HG02970 (cell line): ENCODE results near the gene KAT14.
A peak's percentile ranks its signal among the peaks of the same experiment; 100 is the strongest.
"Not testable (repeated sequence)": the region's sequence is repeated elsewhere in the genome, so short reads cannot be mapped to it uniquely, and the experiment has no call there.

ENCODE experiments used
- ATAC-seq: cut with Tn5 transposase; IDR thresholded peaks from one replicate; pipeline ENCODE4 v1.9.1; 2021; ENCODE audit warnings: mild to moderate bottlenecking, moderate library complexity, moderate number of reproducible peaks; ENCODE audit not compliant: unreplicated experiment, low FRiP score

Gene KAT14, protein sequence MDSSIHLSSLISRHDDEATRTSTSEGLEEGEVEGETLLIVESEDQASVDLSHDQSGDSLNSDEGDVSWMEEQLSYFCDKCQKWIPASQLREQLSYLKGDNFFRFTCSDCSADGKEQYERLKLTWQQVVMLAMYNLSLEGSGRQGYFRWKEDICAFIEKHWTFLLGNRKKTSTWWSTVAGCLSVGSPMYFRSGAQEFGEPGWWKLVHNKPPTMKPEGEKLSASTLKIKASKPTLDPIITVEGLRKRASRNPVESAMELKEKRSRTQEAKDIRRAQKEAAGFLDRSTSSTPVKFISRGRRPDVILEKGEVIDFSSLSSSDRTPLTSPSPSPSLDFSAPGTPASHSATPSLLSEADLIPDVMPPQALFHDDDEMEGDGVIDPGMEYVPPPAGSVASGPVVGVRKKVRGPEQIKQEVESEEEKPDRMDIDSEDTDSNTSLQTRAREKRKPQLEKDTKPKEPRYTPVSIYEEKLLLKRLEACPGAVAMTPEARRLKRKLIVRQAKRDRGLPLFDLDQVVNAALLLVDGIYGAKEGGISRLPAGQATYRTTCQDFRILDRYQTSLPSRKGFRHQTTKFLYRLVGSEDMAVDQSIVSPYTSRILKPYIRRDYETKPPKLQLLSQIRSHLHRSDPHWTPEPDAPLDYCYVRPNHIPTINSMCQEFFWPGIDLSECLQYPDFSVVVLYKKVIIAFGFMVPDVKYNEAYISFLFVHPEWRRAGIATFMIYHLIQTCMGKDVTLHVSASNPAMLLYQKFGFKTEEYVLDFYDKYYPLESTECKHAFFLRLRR

DNA sequence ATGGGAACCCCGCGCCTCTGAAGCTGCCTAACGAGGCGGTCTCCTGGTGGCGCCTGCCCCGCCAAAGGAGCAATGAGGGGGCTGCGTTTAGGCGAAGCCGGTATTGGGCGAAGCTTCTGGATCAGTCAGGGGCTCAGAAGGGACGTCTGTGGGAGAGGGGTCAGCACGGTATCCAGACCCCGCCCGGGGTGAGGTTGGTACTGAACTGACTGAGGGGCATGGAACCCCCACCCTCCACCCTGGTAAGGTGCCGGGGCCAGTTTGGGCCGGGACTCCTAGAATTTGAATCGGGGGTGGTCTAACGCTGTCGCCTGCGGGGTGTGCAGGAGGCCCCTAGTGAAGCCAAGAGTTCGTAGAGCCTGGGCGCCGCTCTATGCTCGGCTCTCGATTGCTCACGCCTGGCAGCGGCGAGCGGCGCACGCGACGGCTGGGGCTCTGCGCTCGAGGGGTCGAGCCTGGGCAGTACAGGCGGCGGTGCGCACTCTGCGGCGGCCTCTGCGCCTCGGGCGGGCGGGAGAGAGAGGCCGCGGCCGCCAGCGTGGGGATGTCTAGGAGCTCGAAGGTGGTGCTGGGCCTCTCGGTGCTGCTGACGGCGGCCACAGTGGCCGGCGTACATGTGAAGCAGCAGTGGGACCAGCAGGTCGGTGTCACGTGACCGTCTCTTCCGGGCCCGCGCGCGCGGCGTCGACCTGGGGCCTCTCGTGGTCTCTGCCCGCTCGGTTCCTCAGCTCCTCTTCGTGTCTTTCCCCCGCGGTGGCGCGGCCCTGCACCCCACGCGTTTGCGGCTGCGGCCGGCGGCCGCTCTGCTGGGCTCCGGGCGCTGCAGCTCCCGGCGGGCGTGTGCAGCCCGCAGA, at the start of gene KAT14, which contains the start of gene PET117:
Gene KAT14 (plus strand): TSS at position 452 of the 854 bp plus-strand sequence. CDS start 4,798 bp downstream, outside the sequence.
Gene PET117 (plus strand): TSS at position 452 of the 854 bp plus-strand sequence. CDS start 93 bp downstream, at position 545.
- peak; percentile 95 for ATAC-seq

DNA sequence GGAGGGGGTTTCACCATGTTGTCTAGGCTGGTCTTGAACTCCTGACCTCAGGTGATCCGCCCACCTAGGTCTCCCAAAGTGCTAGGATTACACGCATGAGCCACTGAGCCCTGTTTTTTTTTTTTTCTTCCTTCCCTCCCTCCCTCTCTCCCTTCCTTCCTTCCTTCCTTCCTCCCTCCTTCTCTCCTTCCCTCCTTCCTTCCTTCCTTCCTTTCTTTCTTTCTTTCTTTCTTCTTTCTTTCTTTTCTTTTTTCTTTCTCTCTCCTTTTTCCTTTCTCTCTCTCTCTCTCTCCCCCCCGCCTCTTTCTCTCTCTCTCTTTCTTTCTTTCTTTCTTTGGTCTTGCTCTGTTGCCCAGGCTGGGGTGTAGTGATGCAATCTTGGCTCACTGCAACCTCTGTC, 49.4 kb upstream of the KAT14 start:
- not testable (repeated sequence) for ATAC-seq

DNA sequence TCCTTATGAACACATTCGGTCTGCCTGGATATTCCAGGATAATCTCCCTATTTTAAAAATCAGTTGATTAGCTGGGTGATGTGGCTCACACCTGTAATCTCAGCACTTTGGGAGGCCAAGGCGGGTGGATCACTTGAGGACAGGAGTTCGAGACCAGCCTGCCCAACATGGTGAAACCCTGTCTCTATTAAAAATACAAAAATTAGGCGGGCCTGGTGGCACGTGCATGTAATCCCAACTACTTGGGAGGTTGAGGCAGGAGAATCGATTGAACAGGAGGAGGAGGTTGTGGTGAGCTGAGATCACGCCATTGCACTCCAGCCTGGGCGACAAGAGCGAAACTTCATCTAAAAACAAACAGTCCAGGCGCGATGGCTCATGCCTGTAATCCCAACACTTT, 48.8 kb upstream of the KAT14 start:
- ATAC-seq: not testable (repeated sequence)

DNA sequence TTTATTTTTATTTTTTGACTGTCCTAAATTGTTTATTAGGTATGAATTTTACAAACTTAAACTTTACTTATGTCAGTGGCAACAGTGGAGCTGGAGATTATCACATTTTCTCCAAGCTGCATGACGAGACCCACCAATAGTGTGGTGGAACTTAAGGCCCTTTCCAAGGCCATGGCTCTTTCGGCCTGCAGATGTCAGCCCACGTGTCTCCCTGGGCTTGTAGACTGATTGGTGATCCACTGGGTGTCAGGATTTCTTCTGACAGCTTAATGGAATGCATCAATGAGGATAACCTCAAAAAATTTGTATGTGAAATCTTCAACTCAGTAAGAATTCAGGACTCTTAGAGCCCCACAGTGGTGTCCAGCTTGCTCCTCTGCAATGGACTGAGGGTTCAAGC, 47.6 kb upstream of the KAT14 start:
- no peak for ATAC-seq

DNA sequence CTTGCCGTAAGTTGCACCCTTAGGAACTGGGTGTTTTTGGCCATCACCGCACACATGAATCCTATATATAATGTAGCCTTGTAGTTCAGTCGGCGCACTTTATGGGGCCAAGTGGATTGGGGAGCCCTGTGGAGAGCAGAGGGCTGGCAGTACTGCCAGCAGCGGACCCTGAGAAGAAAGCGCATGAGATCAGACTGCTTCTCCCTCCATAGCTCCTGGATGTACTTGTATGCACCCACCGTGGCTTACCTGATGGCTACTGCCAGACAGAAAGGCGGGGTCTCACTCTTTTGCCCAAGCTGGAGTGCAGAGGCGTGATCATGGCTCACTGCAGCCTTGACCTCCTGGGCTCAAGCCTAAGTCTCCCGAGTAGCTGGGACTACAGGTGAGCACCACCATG, 47.2 kb upstream of the KAT14 start:
- ATAC-seq: no peak

DNA sequence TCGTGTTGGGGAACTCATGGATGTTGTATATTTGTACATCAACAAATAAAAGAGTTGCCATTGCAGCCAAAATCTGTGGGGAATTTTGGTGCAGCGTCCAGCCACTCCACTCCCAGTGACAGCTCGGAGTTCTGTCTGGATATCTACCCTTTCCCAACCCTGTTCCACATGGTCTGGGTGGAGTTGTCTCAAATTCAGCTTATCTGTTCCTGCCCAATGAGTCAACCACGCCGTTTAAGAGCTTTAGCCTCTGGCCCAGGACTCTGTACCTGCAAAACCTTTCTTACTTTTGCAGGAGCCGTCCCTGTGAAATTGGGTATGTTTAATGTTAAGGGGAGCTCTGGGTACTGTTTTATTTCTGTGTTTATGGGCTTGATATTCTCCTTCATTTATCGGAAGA, 46.0 kb upstream of the KAT14 start:
- no peak for ATAC-seq

DNA sequence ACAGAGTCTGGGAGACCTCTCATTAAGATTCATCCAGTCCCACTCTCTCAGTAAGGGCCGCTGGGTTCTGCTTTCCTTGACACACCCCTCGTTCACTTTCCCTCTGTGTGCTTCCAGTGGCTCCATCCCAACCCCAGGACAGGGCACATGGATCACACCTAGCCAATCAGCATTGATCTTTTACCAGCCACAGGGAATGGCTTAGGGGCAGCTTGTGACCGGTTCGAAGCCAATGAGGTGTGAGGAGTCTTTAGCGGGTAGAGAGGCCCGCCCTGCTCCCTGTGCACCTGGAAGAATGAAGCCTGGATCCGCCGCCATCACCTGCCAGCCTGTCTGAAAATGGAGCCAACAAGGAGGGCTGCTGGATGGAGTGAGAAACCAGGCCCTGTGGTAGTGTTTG, 44.8 kb upstream of the KAT14 start:
- ATAC-seq: no peak

DNA sequence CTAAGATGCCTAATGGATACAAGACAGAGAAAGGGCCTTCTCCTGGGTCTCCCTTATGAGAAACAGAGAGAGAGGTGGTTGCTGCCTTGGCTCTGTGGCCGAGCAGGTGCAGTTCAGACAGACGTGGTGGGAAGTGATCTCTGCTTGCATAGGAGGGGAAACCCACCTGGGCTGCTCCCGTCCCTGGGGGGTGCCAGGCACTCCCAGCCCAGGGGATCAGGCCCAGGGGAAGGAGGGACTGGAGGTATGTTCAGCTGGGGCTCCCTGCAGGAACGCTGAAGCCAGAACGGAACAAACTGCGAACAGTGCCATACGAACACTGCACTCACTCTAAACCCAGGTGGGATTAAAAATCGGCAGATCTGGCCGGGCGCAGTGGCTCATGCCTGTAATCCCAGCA, 44.3 kb upstream of the KAT14 start:
- ATAC-seq: no peak

DNA sequence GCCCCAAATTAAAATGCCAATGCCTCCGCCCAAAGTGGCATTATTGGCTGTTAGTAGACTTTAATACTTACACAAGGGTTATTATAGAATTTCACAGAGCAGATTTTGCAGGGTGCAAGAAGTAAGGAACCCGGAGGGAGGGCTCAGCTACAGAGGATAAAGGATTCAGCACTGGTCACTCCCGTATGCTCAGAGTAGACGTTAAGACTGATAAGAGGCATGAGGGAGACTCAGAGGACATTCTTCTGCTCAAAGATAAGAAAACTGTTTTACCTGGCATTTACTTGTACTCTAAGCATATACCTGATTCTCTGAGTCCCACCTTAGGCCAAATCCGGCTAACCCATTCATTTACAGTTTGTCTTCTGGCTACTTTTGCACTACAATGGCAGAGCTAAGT, 43.5 kb upstream of the KAT14 start:
- ATAC-seq: no peak

DNA sequence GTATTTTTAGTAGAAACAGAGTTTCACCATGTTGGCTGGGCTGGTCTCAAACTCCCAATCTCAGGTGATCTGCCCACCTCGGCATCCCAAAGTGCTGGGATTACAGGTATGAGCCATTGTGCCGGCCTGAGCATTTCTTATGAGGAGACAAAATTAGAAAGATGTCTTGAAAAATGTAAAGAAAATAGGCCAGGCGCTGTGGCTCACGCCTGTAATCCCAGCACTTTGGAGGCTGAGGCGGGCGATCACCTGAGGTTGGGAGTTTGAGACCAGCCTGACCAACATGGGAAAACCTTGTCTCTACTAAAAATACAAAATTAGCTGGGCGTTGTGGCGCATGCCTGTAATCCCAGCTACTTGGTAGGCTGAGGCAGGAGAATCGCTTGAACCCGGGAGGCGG, 37.1 kb upstream of the KAT14 start:
- ATAC-seq: not testable (repeated sequence)

DNA sequence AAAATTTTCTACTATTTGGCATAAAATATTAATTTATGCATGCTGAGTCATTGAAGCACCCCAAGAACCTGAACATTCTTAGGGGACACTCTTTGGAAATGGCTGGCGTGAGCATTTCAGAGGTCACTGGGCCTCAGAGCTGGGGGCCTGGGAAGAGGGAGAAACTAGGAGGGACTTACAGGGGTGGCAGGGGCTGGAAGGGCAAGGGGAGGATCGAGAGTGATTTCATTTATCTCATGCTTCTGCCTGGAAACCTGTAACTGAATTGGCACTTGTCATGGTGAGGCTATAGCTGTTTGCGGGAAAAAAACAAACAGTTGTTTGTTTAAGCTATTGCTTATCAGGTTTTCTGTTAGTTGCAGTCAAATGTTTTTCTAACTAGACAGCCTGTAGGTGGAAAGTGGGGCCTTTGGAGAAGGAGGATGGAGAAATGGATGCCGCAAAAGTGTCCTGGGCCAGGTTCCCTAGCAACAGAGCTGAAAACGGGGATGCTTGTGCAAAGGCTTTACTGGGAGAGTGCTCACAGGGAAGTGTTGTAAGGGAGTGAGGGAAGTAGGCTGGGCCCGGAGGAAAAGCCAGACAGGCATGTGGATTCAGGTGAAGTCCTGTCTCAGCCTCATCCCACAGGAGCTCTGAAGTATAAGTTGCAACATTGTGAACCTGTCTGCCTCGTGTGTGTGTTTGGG, 36.4 kb upstream of the KAT14 start:
- no peak for ATAC-seq

DNA sequence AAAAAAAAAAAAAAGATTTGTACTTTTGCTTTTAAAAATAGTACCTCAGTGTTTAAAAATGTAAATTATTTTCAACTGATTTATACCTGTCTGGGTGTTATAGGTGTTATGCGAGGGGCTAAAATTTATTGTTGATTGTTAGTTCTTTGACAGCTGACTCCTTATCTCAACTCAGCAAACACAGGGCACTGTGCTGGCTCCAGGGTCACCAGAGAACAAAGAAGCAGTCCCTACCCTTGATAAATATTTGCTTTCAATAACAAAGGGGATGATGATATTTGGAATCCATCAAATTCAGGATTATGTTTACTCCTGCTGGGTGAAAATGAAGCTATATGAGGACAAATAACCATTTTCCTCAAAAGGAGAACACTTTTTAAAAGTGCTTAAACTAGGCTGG, 34.2 kb upstream of the KAT14 start:
- ATAC-seq: no peak

DNA sequence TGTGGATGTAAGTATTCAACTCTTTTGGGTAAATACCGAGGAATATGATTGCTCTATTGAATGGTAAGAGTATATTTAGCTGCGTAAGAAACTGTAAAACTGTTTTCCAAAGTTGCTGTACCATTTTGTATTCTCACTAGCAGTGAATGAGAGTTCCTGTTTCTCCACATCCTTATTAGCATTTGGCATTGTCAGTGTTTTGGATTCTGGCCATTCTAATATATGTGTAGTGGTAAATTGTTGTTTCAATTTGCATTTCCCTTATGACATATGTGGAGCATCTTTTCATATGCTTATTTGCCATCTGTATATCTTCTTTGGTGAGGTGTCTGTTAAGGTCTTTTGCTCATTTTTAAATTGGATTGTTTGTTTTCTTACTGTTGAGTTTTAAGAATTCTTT, 29.3 kb upstream of the KAT14 start:
- ATAC-seq: no peak

DNA sequence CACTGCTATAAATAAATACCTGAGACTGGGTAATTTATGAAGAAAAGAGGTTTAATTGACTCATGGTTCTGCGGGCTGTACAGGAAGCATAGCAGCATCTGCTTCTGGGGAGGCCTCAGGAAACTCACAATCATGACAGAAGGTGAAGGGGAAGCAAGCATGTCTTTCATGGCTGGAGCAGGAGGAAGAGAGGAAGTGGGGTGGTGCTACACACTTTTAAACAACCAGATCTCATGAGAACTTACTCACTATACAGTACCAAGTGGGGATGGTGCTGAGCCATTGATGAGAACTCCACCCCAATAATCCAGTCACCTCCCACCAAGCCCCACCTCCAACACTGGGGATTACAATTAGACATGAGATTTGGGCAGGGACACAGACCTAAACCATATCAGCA, 9.1 kb upstream of the KAT14 start:
- ATAC-seq: not testable (repeated sequence)

DNA sequence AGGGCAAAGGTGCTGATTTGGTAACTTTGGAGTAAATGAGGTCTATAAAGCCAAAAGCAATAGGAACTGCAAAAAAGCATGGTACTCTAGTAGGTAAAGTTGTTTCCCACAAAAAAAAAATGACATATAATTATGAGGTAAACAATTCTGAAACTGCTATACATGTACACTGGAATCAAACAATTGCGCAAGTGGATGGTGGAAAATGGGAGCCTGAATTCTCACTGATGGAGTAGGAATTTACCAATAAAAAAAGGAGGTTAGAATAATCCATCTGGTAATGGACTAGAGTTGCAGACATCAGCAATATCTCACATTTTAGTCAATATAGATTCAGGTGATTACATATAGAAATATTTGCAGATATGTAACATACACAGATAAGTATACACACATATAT, 5.0 kb upstream of the KAT14 start:
- no peak for ATAC-seq

DNA sequence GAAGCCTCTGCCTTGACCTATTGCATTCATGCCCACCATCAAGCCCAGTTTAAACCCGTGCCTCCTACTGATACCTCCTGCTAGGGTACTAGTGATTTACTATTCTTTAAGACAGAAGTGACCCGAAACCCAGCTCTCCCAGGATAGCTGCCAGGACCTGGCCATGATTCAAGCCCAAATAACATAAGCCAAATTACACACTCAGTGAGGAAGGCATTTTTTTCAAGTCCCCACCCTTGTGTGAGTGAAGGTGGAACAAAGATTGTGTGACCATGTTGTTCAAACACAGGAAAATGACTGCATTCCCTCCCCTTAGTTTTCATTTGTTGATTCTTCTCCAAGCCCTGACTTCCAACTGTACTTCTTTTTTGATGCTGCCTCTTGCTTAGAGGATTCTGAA, 3.7 kb upstream of the KAT14 start:
- ATAC-seq: no peak

DNA sequence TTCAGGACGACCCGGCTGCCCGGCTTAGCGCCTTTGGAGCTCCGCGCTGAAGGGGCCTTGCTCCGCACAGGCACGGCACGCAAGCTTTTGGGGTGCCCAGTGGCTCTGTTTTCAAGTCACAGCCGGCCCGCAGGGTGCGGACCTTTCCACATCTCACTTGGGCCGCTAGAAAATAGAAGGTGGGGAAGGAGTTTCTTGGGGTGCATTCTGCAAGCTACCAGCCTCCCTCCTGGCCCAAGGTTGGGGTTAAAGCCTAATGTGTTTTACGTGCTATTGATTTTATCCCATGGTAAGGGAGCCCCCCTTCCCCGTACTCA, 561 bp downstream of the KAT14 start:
- ATAC-seq: no peak

DNA sequence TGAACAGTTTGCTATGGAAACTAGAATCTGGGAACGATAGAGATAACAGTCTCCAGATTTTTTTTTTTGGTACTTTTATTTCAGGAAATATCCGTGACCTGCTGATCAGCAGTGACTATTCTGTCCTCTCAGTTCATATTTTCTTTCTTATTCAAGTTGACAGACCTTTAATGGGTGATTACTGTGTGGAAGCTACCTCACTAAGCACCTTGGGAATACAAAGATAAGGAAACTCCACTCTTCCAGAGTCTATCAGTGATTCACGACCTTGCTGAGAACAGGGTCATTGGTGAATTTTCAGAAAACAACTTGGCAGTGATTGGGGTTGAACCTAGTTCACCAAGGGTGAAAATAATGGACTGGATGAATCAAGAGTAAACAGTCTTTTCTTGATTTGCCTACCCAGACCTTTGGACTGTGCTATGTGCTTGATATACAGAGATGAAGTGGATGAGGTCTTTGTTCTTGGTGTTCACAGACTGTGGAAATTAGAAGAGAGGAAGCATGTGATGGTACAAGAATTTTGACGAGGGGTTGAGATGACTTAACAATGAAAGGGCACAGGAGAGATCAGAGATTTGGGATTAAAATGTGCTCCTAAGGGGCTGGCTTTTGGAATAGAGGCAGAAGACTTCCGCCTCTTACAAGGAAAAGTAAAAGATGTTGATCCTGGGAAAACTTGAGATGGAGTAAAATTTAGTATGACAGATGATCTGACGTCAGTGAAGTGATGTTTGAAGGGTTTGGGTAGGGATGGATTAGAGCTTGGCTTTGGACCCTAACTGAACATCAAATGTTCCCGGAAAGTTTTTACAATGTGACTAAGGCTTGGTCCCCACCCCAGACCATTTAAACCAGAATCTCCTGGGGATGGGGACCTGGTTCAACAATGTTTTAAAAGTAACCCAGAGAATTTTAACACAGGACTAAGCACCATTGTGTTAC, 1.2 kb downstream of the KAT14 start:
- no peak for ATAC-seq

DNA sequence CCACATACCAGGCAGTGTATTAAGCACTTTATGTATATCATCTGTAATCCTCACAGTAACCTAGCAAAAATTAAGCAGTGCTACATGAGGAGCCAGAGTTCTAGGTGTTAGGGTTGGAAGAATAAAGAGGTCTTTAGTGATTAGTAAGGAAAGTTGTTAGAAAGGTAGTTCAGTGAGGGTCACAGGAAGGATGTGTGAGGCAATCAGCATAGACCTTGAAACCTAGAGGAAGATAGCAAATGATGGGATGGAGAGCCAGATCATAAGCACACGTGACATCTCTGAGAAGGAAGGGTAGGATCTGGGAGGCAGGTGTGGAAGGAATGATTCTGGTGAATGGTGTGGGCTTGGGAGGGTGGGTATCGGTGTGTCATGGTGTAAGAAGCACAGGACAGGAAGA, 2.2 kb downstream of the KAT14 start:
- no peak for ATAC-seq
